PFSK-1 (cell line): ENCODE data around the gene LAMB1.

Source experiments
- POLR2AphosphoS5 ChIP-seq: IDR thresholded peaks from 2 replicates; pipeline ENCODE4 v1.6.1; 2012; ENCODE audit warnings: low read depth, mild to moderate bottlenecking, control low read depth, low read length, moderate library complexity
- REST ChIP-seq, 2 experiments: IDR thresholded peaks; 2 replicates each; pipeline versions ENCODE4 v1.6.1 to v1.8.0; 2011 to 2012; ENCODE audit warnings: low read depth in 2 of 2, low read length in 2 of 2, control low read depth in 1 of 2, inconsistent platforms in 1 of 2, mild to moderate bottlenecking in 1 of 2, moderate library complexity in 1 of 2; ENCODE audit not compliant: insufficient read depth in 1 of 2
- TAF1 ChIP-seq: IDR thresholded peaks from 2 replicates; pipeline ENCODE4 v1.6.1; 2012; ENCODE audit warnings: low read length, control low read depth, borderline replicate concordance; ENCODE audit not compliant: insufficient read depth

- no peak for TF ChIP-seq POLR2AphosphoS5
- TF ChIP-seq REST (IDR thresholded peaks at IDR 0.05; ENCODE audit: insufficient read depth in 1 of 2, low read depth in 2 of 2, low read length in 2 of 2), result no peak
- TF ChIP-seq TAF1, result no peak
Observed at GRCh38 chr7:107972075-107972482, 30.9 kb downstream of the LAMB1 start.
